HEK293 (cell line): ENCODE measurements around the gene HSD17B14.

Experiments used
- BCL11B ChIP-seq: fragments of 450-650 bp; formaldehyde crosslinking; IDR thresholded peaks from 2 replicates; pipeline ENCODE4 v1.5.1; 2016; ENCODE audit warnings: low read depth, missing biosample characterization, missing genetic modification characterization
- CTCF ChIP-seq: fragments of 450-650 bp; formaldehyde crosslinking; IDR thresholded peaks from 2 replicates; pipeline ENCODE4 v1.5.1; 2016; ENCODE audit warnings: missing biosample characterization, missing genetic modification characterization
- GLI2 ChIP-seq: fragments of 450-650 bp; formaldehyde crosslinking; IDR thresholded peaks from 2 replicates; pipeline ENCODE4; 2017; ENCODE audit warnings: missing biosample characterization, missing genetic modification characterization, low read depth, borderline replicate concordance
- HOXD13 ChIP-seq: sonication (generic); formaldehyde crosslinking; IDR thresholded peaks from 2 replicates; pipeline ENCODE4 v1.8.0; 2022; ENCODE audit warnings: missing genetic modification reagents, borderline replicate concordance
- KLF16 ChIP-seq: fragments of 450-650 bp; formaldehyde crosslinking; IDR thresholded peaks from 2 replicates; pipeline ENCODE4 v1.5.1; 2017; ENCODE audit warnings: missing biosample characterization, missing genetic modification characterization
- KLF8 ChIP-seq: fragments of 450-650 bp; formaldehyde crosslinking; IDR thresholded peaks from 2 replicates; pipeline ENCODE4 v1.5.1; 2016; ENCODE audit warnings: missing biosample characterization, missing genetic modification characterization
- SCRT1 ChIP-seq: fragments of 450-650 bp; formaldehyde crosslinking; IDR thresholded peaks from 2 replicates; pipeline ENCODE4 v1.5.1; 2016; ENCODE audit warnings: missing biosample characterization, missing genetic modification characterization, borderline replicate concordance
- SCRT2 ChIP-seq: fragments of 450-650 bp; formaldehyde crosslinking; IDR thresholded peaks from 2 replicates; pipeline ENCODE4 v1.5.1; 2016; ENCODE audit warnings: missing biosample characterization, missing genetic modification characterization
- TRIM28 ChIP-seq: IDR thresholded peaks from 2 replicates; pipeline ENCODE4 v1.6.1; 2011; ENCODE audit warnings: low read length, control low read depth, borderline replicate concordance
- WT1 ChIP-seq: fragments of 450-650 bp; formaldehyde crosslinking; IDR thresholded peaks from 2 replicates; pipeline ENCODE4 v1.5.1; 2016; ENCODE audit warnings: missing biosample characterization, missing genetic modification characterization
- YY1 ChIP-seq: fragments of 450-650 bp; formaldehyde crosslinking; IDR thresholded peaks from 2 replicates; pipeline ENCODE4 v1.5.1; 2018; ENCODE audit warnings: missing biosample characterization, missing genetic modification characterization
- YY2 ChIP-seq: fragments of 450-650 bp; formaldehyde crosslinking; IDR thresholded peaks from 2 replicates; pipeline ENCODE4 v1.5.1; 2016; ENCODE audit warnings: missing biosample characterization, missing genetic modification characterization
- ZFP3 ChIP-seq: fragments of 450-650 bp; formaldehyde crosslinking; IDR thresholded peaks from 2 replicates; pipeline ENCODE4 v1.5.1; 2016; ENCODE audit warnings: low read depth, missing biosample characterization, missing genetic modification characterization
- ZNF121 ChIP-seq: fragments of 450-650 bp; formaldehyde crosslinking; IDR thresholded peaks from 2 replicates; pipeline ENCODE4 v1.5.1; 2016; ENCODE audit warnings: missing biosample characterization, missing genetic modification characterization
- ZNF133 ChIP-seq: fragments of 450-650 bp; formaldehyde crosslinking; IDR thresholded peaks from 2 replicates; pipeline ENCODE4 v1.5.1; 2016; ENCODE audit warnings: missing biosample characterization, missing genetic modification characterization
- ZNF138 ChIP-seq: fragments of 450-650 bp; formaldehyde crosslinking; IDR thresholded peaks from 2 replicates; pipeline ENCODE4 v1.5.1; 2016; ENCODE audit warnings: missing biosample characterization, missing genetic modification characterization, borderline replicate concordance
- ZNF140 ChIP-seq: fragments of 450-650 bp; formaldehyde crosslinking; IDR thresholded peaks from 2 replicates; pipeline ENCODE4 v1.5.1; 2016; ENCODE audit warnings: missing biosample characterization, missing genetic modification characterization
- ZNF202 ChIP-seq: fragments of 450-650 bp; formaldehyde crosslinking; IDR thresholded peaks from 2 replicates; pipeline ENCODE4 v1.5.1; 2016; ENCODE audit warnings: missing biosample characterization, missing genetic modification characterization, borderline replicate concordance
- ZNF223 ChIP-seq: fragments of 450-650 bp; formaldehyde crosslinking; IDR thresholded peaks from 2 replicates; pipeline ENCODE4 v1.5.1; 2016; ENCODE audit warnings: missing biosample characterization, missing genetic modification characterization
- ZNF239 ChIP-seq: fragments of 450-650 bp; formaldehyde crosslinking; IDR thresholded peaks from 2 replicates; pipeline ENCODE4 v1.5.1; 2016; ENCODE audit warnings: missing biosample characterization, missing genetic modification characterization
- ZNF292 ChIP-seq: fragments of 450-650 bp; formaldehyde crosslinking; IDR thresholded peaks from 2 replicates; pipeline ENCODE4 v1.5.1; 2016; ENCODE audit warnings: low read depth, missing biosample characterization, missing genetic modification characterization, borderline replicate concordance
- ZNF324 ChIP-seq: fragments of 450-650 bp; formaldehyde crosslinking; IDR thresholded peaks from 2 replicates; pipeline ENCODE4 v1.5.1; 2016; ENCODE audit warnings: missing biosample characterization, missing genetic modification characterization
- ZNF341 ChIP-seq: fragments of 450-650 bp; formaldehyde crosslinking; IDR thresholded peaks from 2 replicates; pipeline ENCODE4; 2016; ENCODE audit warnings: low read depth, missing biosample characterization, missing genetic modification characterization
- ZNF394 ChIP-seq: fragments of 450-650 bp; formaldehyde crosslinking; IDR thresholded peaks from 2 replicates; pipeline ENCODE4 v1.5.1; 2016; ENCODE audit warnings: missing biosample characterization, missing genetic modification characterization, mild to moderate bottlenecking, moderate library complexity, borderline replicate concordance
- ZNF416 ChIP-seq: fragments of 450-650 bp; formaldehyde crosslinking; IDR thresholded peaks from 2 replicates; pipeline ENCODE4 v1.5.1; 2016; ENCODE audit warnings: missing biosample characterization, missing genetic modification characterization
- ZNF473 ChIP-seq: fragments of 450-650 bp; formaldehyde crosslinking; IDR thresholded peaks from 2 replicates; pipeline ENCODE4 v1.5.1; 2017; ENCODE audit warnings: missing biosample characterization, missing genetic modification characterization
- ZNF501 ChIP-seq: fragments of 450-650 bp; formaldehyde crosslinking; IDR thresholded peaks from 2 replicates; pipeline ENCODE4 v1.5.1; 2016; ENCODE audit warnings: missing biosample characterization, missing genetic modification characterization
- ZNF513 ChIP-seq: fragments of 450-650 bp; IDR thresholded peaks from 2 replicates; pipeline ENCODE4 v1.5.1; 2018; ENCODE audit warnings: missing biosample characterization, missing genetic modification characterization
- ZNF514 ChIP-seq: fragments of 450-650 bp; formaldehyde crosslinking; IDR thresholded peaks from 2 replicates; pipeline ENCODE4 v1.5.1; 2016; ENCODE audit warnings: missing biosample characterization, missing genetic modification characterization
- ZNF544 ChIP-seq: fragments of 450-650 bp; formaldehyde crosslinking; IDR thresholded peaks from 2 replicates; pipeline ENCODE4 v1.5.0; 2017; ENCODE audit warnings: missing biosample characterization, missing genetic modification characterization
- ZNF624 ChIP-seq: fragments of 450-650 bp; formaldehyde crosslinking; IDR thresholded peaks from 2 replicates; pipeline ENCODE4 v1.5.1; 2017; ENCODE audit warnings: missing biosample characterization, missing genetic modification characterization
- ZNF76 ChIP-seq: fragments of 450-650 bp; formaldehyde crosslinking; IDR thresholded peaks from 2 replicates; pipeline ENCODE4; 2016; ENCODE audit warnings: low read depth, missing biosample characterization, missing genetic modification characterization, borderline replicate concordance
- TF ChIP-seq, protein P1 (sequence below): fragments of 450-650 bp; formaldehyde crosslinking; IDR thresholded peaks from 2 replicates; pipeline ENCODE4 v1.5.1; 2016; ENCODE audit warnings: missing biosample characterization, missing genetic modification characterization
- TF ChIP-seq, protein P2 (sequence below): fragments of 450-650 bp; formaldehyde crosslinking; IDR thresholded peaks from 2 replicates; pipeline ENCODE4 v1.5.1; 2016; ENCODE audit warnings: missing biosample characterization, missing genetic modification characterization, borderline replicate concordance

Gene HSD17B14

DNA sequence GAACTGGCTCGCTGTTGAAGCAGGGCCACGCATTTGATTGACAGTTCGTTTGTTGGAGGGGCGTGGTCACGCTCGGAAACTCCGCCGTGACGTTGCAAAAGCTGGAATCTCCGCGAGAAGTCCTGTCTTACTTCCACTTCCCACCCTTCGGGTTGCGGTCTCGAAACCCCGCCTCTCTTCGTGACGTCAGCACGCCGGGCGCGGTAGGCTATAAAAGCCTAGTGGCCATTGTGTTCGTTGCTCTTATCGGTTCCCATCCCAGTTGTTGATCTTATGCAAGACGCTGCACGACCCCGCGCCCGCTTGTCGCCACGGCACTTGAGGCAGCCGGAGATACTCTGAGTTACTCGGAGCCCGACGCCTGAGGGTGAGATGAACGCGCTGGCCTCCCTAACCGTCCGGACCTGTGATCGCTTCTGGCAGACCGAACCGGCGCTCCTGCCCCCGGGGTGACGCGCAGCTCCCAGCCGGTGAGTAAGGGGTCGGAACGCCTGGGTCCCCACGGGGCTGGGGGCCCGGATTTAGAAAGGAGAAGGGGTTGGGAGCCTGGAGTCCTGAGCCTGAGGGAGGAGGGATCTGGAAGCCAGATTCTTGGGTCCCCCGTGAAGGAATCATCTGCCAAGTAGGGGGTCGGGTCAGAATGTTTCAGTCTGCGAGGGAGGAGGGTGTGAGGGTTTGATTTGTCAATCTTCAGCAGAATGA, 36.0 kb upstream of the HSD17B14 start, which contains the start of gene PPP1R15A (continued):
- TF ChIP-seq, protein P1, sequence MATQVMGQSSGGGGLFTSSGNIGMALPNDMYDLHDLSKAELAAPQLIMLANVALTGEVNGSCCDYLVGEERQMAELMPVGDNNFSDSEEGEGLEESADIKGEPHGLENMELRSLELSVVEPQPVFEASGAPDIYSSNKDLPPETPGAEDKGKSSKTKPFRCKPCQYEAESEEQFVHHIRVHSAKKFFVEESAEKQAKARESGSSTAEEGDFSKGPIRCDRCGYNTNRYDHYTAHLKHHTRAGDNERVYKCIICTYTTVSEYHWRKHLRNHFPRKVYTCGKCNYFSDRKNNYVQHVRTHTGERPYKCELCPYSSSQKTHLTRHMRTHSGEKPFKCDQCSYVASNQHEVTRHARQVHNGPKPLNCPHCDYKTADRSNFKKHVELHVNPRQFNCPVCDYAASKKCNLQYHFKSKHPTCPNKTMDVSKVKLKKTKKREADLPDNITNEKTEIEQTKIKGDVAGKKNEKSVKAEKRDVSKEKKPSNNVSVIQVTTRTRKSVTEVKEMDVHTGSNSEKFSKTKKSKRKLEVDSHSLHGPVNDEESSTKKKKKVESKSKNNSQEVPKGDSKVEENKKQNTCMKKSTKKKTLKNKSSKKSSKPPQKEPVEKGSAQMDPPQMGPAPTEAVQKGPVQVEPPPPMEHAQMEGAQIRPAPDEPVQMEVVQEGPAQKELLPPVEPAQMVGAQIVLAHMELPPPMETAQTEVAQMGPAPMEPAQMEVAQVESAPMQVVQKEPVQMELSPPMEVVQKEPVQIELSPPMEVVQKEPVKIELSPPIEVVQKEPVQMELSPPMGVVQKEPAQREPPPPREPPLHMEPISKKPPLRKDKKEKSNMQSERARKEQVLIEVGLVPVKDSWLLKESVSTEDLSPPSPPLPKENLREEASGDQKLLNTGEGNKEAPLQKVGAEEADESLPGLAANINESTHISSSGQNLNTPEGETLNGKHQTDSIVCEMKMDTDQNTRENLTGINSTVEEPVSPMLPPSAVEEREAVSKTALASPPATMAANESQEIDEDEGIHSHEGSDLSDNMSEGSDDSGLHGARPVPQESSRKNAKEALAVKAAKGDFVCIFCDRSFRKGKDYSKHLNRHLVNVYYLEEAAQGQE (tag by site-specific recombination) = no peak
- no peak for TF ChIP-seq TRIM28
- peak; percentile 86 for TF ChIP-seq SCRT2 (tag by site-specific recombination)
- TF ChIP-seq KLF8 (tag by site-specific recombination) = peak; percentile 71
- TF ChIP-seq SCRT1 (tag by site-specific recombination) = peak; percentile 43; the same call in 1 of the 2 replicates
- TF ChIP-seq ZNF324 (tag by site-specific recombination) = no peak
- TF ChIP-seq ZNF473 (tag by site-specific recombination) = no peak
- no peak for TF ChIP-seq ZNF292 (tag by site-specific recombination)
- peak; percentile 64 for TF ChIP-seq YY2 (tag by site-specific recombination)
- no peak for TF ChIP-seq ZNF544 (tag by site-specific recombination)
- TF ChIP-seq ZNF138 (tag by site-specific recombination) = no peak
- TF ChIP-seq ZNF501 = peak; percentile 80
- peak; percentile 33; the same call in 1 of the 2 replicates for TF ChIP-seq WT1 (tag by site-specific recombination)
- no peak for TF ChIP-seq ZNF202 (tag by site-specific recombination)
- TF ChIP-seq ZNF140 (tag by site-specific recombination) = no peak
- TF ChIP-seq ZNF223 (tag by site-specific recombination) = no peak
- TF ChIP-seq ZNF133 (tag by site-specific recombination) = no peak
- no peak for TF ChIP-seq ZNF239
- no peak for TF ChIP-seq ZNF416 (tag by site-specific recombination)
- no peak; the same call in 1 of the 2 replicates for TF ChIP-seq ZNF341 (tag by site-specific recombination)
- TF ChIP-seq BCL11B (tag by site-specific recombination) = peak; percentile 55; the same call in 1 of the 2 replicates
- TF ChIP-seq GLI2 = no peak
- TF ChIP-seq YY1 (tag by site-specific recombination) = no peak
- 0 out of 2 replicates have a peak, but pooled peaks have one; percentile 32 for TF ChIP-seq CTCF (tag by site-specific recombination)
- no peak for TF ChIP-seq ZNF514
- no peak for TF ChIP-seq HOXD13 (CRISPR knock-in tag)
- peak; percentile 48; the same call in 1 of the 2 replicates for TF ChIP-seq ZNF513 (tag by site-specific recombination)
- peak; percentile 67; the same call in 1 of the 2 replicates for TF ChIP-seq ZNF394 (tag by site-specific recombination)
- no peak for TF ChIP-seq ZNF121
- no peak for TF ChIP-seq ZFP3 (tag by site-specific recombination)
- TF ChIP-seq ZNF624 = no peak
- no peak for TF ChIP-seq ZNF76 (tag by site-specific recombination)
- TF ChIP-seq, protein P2, sequence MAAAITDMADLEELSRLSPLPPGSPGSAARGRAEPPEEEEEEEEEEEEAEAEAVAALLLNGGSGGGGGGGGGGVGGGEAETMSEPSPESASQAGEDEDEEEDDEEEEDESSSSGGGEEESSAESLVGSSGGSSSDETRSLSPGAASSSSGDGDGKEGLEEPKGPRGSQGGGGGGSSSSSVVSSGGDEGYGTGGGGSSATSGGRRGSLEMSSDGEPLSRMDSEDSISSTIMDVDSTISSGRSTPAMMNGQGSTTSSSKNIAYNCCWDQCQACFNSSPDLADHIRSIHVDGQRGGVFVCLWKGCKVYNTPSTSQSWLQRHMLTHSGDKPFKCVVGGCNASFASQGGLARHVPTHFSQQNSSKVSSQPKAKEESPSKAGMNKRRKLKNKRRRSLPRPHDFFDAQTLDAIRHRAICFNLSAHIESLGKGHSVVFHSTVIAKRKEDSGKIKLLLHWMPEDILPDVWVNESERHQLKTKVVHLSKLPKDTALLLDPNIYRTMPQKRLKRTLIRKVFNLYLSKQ = no peak
- peak; percentile 56; the same call in 1 of the 2 replicates for TF ChIP-seq KLF16
